HepG2 (cell line): ENCODE results near the gene AP4M1. TPM values are rescaled to one million over a fixed set of nuclear protein-coding genes. Genes with fewer than 3 reads are reported as not detected.

Experiments
- CAMTA2 ChIP-seq: sonication (generic); formaldehyde crosslinking; IDR thresholded peaks from 2 replicates; pipeline ENCODE4 v1.4.0; 2020; ENCODE audit warnings: mild to moderate bottlenecking, missing genetic modification reagents, borderline replicate concordance
- CEBPG ChIP-seq: IDR thresholded peaks from 2 replicates; pipeline ENCODE4 v1.6.1; 2016
- GLI4 ChIP-seq: sonication (generic); formaldehyde crosslinking; IDR thresholded peaks from 2 replicates; pipeline ENCODE4 v1.5.1; 2020; ENCODE audit warnings: missing genetic modification reagents, mild to moderate bottlenecking, moderate library complexity, borderline replicate concordance
- HOXA3 ChIP-seq: sonication (generic); formaldehyde crosslinking; IDR thresholded peaks from 2 replicates; pipeline ENCODE4 v1.5.0; 2020; ENCODE audit warnings: missing genetic modification reagents
- KLF11 ChIP-seq: IDR thresholded peaks from 2 replicates; pipeline ENCODE4 v1.6.1; 2016; ENCODE audit warnings: missing compliant biosample characterization
- MEF2D ChIP-seq: sonication (generic); formaldehyde crosslinking; IDR thresholded peaks from 2 replicates; pipeline ENCODE4 v1.5.1; 2020; ENCODE audit warnings: mild to moderate bottlenecking, missing genetic modification reagents
- NFIC ChIP-seq: IDR thresholded peaks from 2 replicates; pipeline ENCODE4 v1.6.1; 2012; ENCODE audit warnings: mild to moderate bottlenecking, low read length, inconsistent platforms
- NFRKB ChIP-seq: fragments of 450-650 bp; IDR thresholded peaks from 2 replicates; pipeline ENCODE4 v1.6.1; 2017
- NKX3-1 ChIP-seq: sonication (generic); formaldehyde crosslinking; IDR thresholded peaks from 2 replicates; pipeline ENCODE4 v1.5.0; 2020; ENCODE audit warnings: missing genetic modification reagents
- REL ChIP-seq: sonication (generic); formaldehyde crosslinking; conservative IDR thresholded peaks from 2 replicates; pipeline ENCODE4 v1.8.0; 2022; ENCODE audit warnings: mild to moderate bottlenecking, missing genetic modification reagents, moderate library complexity
- RFX5 ChIP-seq: IDR thresholded peaks from 2 replicates; pipeline ENCODE4 v1.6.1; 2011; ENCODE audit warnings: low read depth, low read length, improper control_type of control experiment
- TAF1 ChIP-seq: sonication (generic); formaldehyde crosslinking; IDR thresholded peaks from 2 replicates; pipeline ENCODE4 v1.4.0; 2020; ENCODE audit warnings: missing genetic modification reagents
- TBP ChIP-seq: sonication (generic); formaldehyde crosslinking; IDR thresholded peaks from 2 replicates; pipeline ENCODE4 v1.5.0; 2020; ENCODE audit warnings: missing genetic modification reagents
- ZFP37 ChIP-seq: sonication (generic); formaldehyde crosslinking; IDR thresholded peaks from 2 replicates; pipeline ENCODE4 v1.4.0; 2020; ENCODE audit warnings: missing genetic modification reagents, borderline replicate concordance
- ZNF160 ChIP-seq: sonication (generic); formaldehyde crosslinking; IDR thresholded peaks from 2 replicates; pipeline ENCODE4 v1.8.0; 2022; ENCODE audit warnings: mild to moderate bottlenecking, inconsistent platforms, missing genetic modification reagents
- ZNF235 ChIP-seq: sonication (generic); formaldehyde crosslinking; IDR thresholded peaks from 2 replicates; pipeline ENCODE4 v1.8.1; 2023; ENCODE audit warnings: mild to moderate bottlenecking, missing genetic modification reagents, borderline replicate concordance
- ZNF33A ChIP-seq: sonication (generic); formaldehyde crosslinking; IDR thresholded peaks from 2 replicates; pipeline ENCODE4 v1.5.1; 2020; ENCODE audit warnings: missing genetic modification reagents, mild to moderate bottlenecking, moderate library complexity, borderline replicate concordance
- ZNF83 ChIP-seq: sonication (generic); formaldehyde crosslinking; IDR thresholded peaks from 2 replicates; pipeline ENCODE4 v1.4.0; 2020; ENCODE audit warnings: missing genetic modification reagents, mild to moderate bottlenecking, borderline replicate concordance
- polyA plus RNA-seq, 8 experiments: library from polyadenylated mRNA; depleted of rRNA in 3 of 8; stranded (reverse) in 7 of 8; unstranded in 1 of 8; fragments of >200 nt; fragmentation: Illumina TruSeq in 4 of 8; extraction: Trizol in 4 of 8; gene quantifications; 2 replicates each; pipeline versions ENCODE4 v1.2.1 to v1.2.3, GENCODE V29; 2011 to 2016; ENCODE audit warnings: low read depth in 4 of 8, missing spikeins in 1 of 8, mixed read lengths in 1 of 8; ENCODE audit not compliant: insufficient read depth in 1 of 8
- total RNA-seq, 5 experiments: library from RNA; depleted of rRNA; stranded (reverse); fragments of >200 nt; fragmentation: Illumina TruSeq; extraction: Trizol; gene quantifications; 2 replicates each; pipeline ENCODE4 v1.2.3, GENCODE V29; 2016; ENCODE audit warnings: low read depth in 1 of 5
- TF ChIP-seq, protein P1 (sequence below): sonication (generic); formaldehyde crosslinking; IDR thresholded peaks from 2 replicates; pipeline ENCODE4 v1.9.0; 2022; ENCODE audit warnings: low read depth, missing genetic modification reagents
- TF ChIP-seq, protein P2 (sequence below): sonication (generic); formaldehyde crosslinking; IDR thresholded peaks from 2 replicates; pipeline ENCODE4 v1.8.0; 2023; ENCODE audit warnings: mild to moderate bottlenecking, missing genetic modification reagents
- TF ChIP-seq, protein P3 (sequence below): sonication (generic); formaldehyde crosslinking; IDR thresholded peaks from 2 replicates; pipeline ENCODE4 v1.4.0; 2020; ENCODE audit warnings: mild to moderate bottlenecking, missing genetic modification reagents
- TF ChIP-seq, protein P4 (sequence below): sonication (generic); formaldehyde crosslinking; IDR thresholded peaks from 2 replicates; pipeline ENCODE4 v1.4.0; 2020; ENCODE audit warnings: missing genetic modification reagents

AP4M1 gene
- total and polyA plus RNA-seq, 2 of the 13 experiments (the other 11 are each of a cell fraction or from before 2014, with no cell fraction given), result 6.3 to 9.7 TPM

DNA sequence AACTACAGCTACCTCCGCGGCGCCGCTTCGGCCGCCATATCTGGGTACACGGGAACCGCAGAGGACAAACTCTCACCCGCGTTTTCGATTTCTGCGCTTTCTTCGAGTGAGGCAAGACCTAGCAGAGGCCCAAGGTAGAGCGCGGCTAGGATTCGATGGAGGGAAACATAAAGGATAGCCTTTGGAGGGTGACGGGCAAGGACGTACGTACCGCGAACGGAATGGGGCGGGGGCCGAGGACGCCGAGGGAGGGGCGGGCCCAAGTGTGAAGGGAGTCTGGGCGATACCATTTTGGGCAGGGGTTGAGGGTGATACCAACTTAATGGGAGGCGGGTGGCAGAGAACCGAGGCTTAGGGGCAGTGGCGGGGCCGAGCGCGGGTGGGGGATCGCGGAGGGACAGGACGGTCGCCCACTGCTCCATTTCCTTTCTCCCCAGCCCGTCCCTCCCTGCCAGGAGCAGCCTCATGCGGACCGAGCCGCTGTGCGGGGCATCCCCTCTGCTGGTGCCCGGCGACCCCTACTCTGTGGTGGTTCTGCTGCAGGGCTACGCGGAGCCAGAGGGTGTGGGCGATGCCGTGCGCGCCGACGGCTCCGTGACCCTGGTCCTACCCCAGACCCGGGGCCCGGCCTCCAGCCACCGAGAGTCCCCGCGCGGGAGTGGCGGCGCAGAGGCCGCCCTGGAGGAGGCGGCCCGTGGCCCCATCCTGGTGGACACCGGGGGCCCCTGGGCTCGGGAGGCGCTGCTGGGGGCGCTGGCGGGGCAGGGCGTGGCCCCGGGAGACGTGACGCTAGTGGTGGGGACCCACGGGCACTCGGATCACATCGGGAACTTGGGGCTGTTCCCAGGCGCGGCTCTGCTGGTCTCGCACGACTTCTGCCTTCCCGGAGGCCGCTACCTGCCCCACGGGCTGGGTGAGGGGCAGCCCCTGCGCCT, 25.8 kb downstream of the AP4M1 start, which contains the start of gene MBLAC1 (continued):
- TF ChIP-seq, protein P1, sequence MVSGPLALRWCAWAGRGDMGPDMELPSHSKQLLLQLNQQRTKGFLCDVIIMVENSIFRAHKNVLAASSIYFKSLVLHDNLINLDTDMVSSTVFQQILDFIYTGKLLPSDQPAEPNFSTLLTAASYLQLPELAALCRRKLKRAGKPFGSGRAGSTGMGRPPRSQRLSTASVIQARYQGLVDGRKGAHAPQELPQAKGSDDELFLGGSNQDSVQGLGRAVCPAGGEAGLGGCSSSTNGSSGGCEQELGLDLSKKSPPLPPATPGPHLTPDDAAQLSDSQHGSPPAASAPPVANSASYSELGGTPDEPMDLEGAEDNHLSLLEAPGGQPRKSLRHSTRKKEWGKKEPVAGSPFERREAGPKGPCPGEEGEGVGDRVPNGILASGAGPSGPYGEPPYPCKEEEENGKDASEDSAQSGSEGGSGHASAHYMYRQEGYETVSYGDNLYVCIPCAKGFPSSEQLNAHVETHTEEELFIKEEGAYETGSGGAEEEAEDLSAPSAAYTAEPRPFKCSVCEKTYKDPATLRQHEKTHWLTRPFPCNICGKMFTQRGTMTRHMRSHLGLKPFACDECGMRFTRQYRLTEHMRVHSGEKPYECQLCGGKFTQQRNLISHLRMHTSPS (CRISPR knock-in tag), result no peak; the same call in 1 of the 2 replicates
- 0 out of 2 replicates have a peak, but pooled peaks have one; percentile 47 for TF ChIP-seq GLI4 (CRISPR knock-in tag)
- TF ChIP-seq ZNF33A, result no peak
- TF ChIP-seq ZNF235 (CRISPR knock-in tag), result peak; percentile 33; the same call in 1 of the 2 replicates
- TF ChIP-seq NFIC, result no peak
- TF ChIP-seq TAF1 (CRISPR knock-in tag), result peak; percentile 75; the same call in 1 of the 2 replicates
- peak; percentile 73 for TF ChIP-seq HOXA3
- TF ChIP-seq ZNF160 (CRISPR knock-in tag), result peak; percentile 42; the same call in 1 of the 2 replicates
- peak; percentile 70; the same call in 1 of the 2 replicates for TF ChIP-seq NKX3-1 (CRISPR knock-in tag)
- peak; percentile 42; the same call in 1 of the 2 replicates for TF ChIP-seq TBP (CRISPR knock-in tag)
- TF ChIP-seq ZNF83 (CRISPR knock-in tag), result 0 out of 2 replicates have a peak, but pooled peaks have one; percentile 6
- TF ChIP-seq KLF11 (CRISPR knock-in tag), result 0 out of 2 replicates have a peak, but pooled peaks have one; percentile 48
- TF ChIP-seq CEBPG (CRISPR knock-in tag), result 0 out of 2 replicates have a peak, but pooled peaks have one; percentile 10
- TF ChIP-seq CAMTA2 (CRISPR knock-in tag), result 0 out of 2 replicates have a peak, but pooled peaks have one; percentile 10
- TF ChIP-seq, protein P2, sequence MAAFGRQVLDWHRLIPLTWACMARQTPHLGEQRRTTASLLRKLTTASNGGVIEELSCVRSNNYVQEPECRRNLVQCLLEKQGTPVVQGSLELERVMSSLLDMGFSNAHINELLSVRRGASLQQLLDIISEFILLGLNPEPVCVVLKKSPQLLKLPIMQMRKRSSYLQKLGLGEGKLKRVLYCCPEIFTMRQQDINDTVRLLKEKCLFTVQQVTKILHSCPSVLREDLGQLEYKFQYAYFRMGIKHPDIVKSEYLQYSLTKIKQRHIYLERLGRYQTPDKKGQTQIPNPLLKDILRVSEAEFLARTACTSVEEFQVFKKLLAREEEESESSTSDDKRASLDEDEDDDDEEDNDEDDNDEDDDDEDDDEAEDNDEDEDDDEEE, result no peak
- peak; percentile 12; the same call in 1 of the 2 replicates for TF ChIP-seq ZFP37 (CRISPR knock-in tag)
- TF ChIP-seq MEF2D (CRISPR knock-in tag), result peak; percentile 68
- TF ChIP-seq REL (CRISPR knock-in tag), result peak; percentile 79; the same call in 1 of the 2 replicates
- TF ChIP-seq, protein P3, sequence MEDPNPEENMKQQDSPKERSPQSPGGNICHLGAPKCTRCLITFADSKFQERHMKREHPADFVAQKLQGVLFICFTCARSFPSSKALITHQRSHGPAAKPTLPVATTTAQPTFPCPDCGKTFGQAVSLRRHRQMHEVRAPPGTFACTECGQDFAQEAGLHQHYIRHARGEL (CRISPR knock-in tag), result no peak
- TF ChIP-seq, protein P4, sequence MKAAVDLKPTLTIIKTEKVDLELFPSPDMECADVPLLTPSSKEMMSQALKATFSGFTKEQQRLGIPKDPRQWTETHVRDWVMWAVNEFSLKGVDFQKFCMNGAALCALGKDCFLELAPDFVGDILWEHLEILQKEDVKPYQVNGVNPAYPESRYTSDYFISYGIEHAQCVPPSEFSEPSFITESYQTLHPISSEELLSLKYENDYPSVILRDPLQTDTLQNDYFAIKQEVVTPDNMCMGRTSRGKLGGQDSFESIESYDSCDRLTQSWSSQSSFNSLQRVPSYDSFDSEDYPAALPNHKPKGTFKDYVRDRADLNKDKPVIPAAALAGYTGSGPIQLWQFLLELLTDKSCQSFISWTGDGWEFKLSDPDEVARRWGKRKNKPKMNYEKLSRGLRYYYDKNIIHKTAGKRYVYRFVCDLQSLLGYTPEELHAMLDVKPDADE (CRISPR knock-in tag), result 0 out of 2 replicates have a peak, but pooled peaks have one; percentile 49
- no peak for TF ChIP-seq RFX5
- TF ChIP-seq NFRKB, result 0 out of 2 replicates have a peak, but pooled peaks have one; percentile 0
